GM21619 (cell line): ENCODE data around the gene PRKCH.
A peak's percentile ranks its signal among the peaks of the same experiment; 100 is the strongest.
"Not testable (repeated sequence)": the region's sequence is repeated elsewhere in the genome, so short reads cannot be mapped to it uniquely, and the experiment has no call there.

Experiments
- ATAC-seq: cut with Tn5 transposase; IDR thresholded peaks from one replicate; pipeline ENCODE4 v1.9.1; 2021; ENCODE audit not compliant: unreplicated experiment

The PRKCH gene

DNA sequence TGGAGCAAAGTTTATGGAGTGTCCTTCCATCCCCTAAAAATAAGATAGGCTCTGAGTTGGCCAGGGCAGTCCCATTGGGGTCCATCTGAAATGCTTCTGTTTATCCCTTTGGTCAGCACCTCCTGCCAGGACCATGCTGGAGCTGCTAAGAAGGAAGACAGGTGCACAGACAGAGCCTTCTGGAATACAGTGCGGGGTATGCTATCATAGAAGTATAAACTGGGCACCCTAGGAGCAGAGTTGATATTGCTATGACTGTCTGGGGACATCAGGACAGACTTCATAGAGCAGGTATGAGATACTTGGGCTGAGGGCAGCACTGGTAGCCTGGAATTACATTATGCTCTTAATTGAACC is 203.5 kb downstream of the PRKCH start:
- ATAC-seq = no peak

DNA sequence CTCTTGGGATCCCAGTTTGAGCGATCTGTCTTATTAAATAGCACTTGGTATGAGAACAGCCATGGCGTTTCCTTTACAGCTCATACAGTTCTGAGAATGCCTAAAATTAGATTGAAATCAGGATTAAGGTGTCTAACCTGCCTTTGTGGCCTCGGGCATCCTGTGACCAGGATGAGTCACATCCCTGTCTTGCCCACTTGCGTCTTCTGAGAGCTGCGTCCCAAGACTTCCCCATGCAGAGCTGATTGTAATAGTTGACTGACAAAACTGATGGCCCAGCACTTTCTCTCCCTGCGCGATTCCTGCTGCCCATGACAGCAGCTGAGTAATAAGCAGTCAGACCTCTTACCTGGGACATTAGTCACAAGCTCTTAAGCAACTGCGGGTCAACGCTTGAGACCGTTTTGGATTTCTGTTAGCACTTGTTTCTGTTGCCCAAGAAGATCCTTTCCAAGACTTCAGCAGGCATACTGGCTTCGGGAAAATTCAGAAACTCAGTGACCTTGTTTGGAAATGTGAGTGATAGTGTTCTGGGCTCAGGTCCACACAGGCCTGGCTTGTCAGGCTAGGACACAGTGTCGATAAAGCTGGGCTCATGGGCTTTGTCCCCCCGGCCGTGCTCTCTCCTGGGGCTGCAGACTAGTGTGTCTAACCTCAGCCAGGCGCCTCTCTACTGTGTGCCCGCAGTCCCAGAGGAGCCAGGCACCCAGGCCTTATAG is 204.1 kb downstream of the PRKCH start:
- peak; percentile 93 for ATAC-seq

DNA sequence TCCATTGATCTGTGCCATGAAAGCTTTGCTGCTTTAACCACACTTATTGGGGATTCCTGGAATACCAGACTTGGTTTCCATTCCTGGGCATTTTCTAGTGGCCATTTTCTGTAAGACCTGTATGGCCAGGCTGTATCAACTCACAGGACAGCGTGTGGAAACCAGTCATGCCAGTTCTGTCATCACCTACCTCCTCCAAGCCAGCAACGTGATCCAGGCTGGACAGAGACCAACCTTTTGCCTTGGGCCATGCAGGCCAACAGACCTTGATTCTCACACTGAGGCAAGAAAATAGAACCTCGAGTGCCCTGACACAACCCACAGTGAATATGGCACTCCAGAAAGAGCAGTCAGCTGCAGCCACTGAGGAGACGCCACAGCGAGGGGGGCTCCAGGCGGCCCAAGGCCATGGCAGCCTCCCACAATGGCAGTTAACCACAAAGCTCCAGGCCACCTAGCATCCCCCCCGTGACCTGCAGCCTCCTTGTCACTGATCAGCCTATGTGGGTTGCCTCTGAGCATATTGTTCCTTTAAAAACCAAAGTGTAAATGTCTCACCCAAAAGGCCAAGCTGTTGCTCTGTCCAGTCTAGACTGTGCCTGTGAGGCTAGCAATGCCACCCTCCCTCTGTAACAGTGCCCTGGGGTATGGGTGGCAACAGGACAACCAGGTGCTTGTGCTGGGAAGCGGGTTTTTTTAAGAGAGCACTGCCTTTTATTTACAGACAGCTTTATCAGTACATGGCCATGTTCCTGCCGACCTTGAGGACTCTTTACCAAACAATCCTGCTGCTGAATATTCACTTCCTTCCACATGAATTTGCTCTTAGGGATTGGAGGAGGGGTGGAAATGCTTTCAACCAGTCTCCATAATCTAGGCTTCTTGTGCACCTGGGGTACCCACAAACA is 205.3 kb downstream of the PRKCH start:
- ATAC-seq = no peak

DNA sequence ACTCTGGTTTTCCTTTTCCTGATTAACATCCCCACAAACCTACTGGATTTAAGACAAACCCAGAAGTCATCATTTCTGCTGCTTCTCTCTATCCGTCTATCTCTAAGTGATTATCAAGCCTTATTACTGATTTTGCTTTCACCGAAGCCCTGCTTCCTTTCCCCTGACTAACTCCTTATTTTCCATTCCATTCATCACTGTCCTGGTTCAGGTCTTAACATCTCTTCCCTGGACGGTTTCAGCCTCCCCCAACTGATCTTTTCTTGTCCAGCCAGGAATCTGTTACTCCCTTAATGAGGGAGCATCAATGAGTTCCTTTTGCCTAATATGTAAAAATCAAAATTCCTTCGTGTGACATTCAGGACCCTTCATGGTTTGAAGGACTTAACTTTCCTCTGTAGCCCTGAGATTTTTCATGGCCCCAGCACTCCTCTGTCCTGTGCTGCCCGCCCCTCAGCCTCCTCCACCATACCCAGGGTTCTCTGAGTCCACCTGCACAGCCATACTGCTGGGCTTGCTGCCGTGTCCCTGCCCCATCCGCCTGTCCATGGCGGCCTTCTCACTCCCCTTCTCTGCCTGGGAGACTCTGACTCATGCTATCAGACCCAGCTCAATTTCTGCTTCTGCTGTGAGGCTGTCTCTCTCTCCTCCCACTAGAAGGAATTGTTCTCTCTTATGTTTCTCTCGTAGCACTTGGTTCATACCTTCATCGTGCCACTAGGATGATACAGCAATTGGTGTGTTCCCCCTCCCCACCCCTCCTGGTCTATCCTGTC is 206.1 kb downstream of the PRKCH start:
- ATAC-seq = no peak

DNA sequence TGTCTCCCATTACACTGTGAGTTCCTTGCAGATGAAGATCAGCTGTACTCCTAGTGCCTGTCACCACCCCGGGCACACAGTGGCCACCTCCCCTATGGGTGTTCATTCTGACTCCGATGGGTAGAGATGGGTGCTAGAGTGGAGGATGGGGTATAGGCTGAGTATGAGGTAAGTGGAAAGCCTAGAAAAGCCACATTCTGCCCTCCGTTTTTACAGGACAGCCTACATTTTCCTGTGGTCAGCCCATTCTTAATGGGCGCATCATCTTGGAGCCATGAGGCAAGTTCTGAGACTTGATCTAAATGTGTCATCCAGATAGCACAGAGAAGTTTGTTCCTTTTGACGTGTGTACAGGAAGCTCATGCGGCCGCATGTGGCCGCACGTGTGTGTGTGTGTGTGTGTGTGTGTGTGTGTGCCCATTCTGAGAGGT is 207.2 kb downstream of the PRKCH start:
- ATAC-seq = no peak

DNA sequence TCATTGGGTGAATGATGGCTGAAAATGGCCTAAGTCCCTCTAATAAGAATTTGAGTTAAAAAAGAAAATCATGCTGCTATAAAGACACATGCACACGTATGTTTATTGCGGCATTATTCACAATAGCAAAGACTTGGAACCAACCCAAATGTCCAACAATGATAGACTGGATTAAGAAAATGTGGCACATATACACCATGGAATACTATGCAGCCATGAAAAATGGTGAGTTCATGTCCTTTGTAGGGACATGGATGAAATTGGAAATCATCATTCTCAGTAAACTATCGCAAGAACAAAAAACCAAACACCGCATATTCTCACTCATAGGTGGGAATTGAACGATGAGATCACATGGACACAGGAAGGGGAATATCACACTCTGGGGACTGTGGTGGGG is 208.0 kb downstream of the PRKCH start:
- not testable (repeated sequence) for ATAC-seq

DNA sequence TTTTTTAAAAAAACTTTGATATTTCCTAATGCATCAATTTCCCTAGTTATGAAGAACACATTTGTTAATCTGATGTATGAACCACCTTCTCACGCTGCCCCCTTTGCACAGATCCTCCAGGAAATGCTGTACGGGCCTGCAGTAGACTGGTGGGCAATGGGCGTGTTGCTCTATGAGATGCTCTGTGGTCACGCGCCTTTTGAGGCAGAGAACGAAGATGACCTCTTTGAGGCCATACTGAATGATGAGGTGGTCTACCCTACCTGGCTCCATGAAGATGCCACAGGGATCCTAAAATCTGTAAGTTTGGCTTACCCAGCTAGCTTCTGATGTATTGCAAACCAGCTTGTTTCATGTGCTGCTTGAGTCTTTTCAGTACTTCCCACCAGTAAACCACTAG is 208.9 kb downstream of the PRKCH start:
- ATAC-seq = no peak

DNA sequence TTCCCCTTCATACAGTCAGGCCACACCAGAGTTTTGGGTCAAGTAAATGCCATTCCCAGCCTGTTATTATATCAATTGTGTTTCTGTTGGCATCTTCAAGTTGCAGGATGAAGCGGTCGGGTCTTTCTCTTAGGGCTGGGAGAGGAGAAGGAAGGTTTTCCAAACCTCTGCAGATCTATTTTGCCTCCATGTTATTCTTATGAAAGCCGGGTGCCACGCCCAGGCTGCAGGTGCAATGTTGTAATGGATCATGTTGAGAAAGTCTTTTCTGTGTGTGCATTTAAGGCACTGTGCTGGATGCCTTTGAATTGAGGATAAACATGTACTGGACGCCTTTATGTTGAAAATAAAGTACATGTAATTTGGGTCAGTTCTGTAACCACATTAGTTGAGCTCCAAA is 209.5 kb downstream of the PRKCH start:
- ATAC-seq = no peak

DNA sequence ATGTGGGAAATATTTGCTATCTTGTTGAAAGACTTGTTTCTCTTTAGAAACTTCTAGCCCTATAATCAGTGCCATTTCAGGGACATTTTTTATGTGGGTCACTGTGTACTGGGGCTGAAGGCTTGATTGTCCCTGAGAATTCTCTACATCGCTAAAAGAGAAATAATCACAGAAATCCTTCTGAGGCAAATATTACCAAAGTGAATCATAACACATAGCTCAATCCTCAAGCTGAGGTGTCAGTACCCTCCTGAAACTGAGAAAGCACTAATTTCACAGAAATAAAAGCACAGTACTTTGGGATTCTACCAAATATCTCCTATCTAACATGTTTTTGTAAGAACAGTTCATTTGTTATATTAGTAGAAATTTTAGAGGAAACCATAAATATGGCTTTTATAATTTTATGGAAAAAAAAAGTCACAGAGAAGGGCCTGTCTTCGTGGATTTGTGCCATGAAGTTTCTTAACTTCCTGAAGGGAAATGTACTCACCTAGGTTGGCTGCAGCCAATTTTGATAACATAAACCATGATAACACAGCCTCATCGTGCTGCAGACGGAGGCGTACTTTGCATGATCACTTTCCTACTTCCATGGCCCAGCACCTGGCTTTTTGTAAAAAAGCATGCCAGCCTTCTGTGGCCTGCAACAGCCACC is 210.2 kb downstream of the PRKCH start:
- no peak for ATAC-seq

DNA sequence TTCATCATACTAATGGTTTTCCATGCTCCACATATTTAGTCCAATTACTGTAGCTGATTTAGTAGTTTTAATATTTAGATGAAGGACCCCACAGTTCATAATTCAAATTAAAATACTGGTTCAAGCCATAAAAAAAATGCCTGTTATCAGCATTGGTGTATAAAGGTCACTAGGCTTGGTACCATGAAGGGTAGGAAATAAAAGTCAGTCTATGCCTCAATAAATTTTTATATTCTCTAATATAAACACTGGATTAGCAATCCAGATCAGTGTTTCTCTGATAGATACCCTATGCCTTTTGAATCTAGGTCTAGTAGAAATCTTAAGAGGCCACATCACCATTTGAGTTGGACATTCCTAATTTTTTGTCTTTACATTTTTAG is 210.7 kb downstream of the PRKCH start:
- ATAC-seq = no peak

DNA sequence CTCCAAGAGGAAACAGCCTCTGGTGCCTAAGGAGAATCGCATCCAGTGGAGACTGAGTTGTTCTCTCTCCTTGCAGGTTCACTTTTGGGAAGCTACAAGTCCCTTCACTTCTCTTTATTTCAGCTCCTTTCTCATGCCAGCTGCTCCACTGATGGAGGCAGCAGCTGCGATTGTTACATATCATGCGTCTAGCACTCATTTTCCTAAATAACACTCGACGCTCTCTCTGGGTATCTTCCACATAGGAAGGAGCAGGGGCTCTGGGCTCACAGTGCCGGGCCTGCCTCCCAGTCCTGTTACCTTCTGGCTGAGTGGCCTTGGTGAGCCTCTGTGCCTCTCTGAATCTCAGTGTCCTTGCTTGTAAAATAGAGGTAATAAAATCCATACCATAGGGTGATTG is 211.4 kb downstream of the PRKCH start:
- no peak for ATAC-seq

DNA sequence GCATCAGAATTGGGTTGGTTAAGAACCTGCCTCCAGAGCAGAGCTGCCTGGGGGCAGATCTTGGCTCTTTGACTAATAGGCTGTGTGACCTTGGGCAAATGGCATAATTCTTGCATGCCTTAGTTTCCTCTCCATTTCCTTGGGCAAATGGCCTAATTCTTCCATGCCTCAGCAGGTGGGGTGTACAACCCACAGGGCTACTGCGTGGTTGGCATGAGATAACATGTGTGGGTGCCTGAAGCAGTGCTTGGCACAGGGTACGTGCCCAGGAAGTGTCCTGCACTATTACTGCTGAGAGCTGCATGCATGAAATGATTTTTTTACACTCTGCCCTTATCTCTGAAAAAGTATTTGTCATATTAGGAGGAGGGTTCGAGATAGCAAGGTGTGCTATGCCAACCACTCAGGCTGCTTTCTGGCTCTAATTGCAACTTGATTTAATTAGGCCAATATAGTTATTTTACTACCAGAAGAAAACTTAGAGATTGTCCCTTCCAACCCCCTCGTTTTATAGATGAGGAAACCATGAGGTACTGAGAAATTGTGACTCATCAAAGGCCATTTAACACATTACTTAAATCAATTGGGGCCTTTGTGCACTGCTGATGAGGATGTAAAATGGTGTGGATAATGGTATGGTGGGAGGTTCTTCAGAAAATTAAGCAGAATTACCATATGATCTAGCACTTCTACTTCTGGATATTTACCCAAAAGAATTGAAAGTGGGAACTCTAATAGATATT is 212.3 kb downstream of the PRKCH start:
- no peak for ATAC-seq

DNA sequence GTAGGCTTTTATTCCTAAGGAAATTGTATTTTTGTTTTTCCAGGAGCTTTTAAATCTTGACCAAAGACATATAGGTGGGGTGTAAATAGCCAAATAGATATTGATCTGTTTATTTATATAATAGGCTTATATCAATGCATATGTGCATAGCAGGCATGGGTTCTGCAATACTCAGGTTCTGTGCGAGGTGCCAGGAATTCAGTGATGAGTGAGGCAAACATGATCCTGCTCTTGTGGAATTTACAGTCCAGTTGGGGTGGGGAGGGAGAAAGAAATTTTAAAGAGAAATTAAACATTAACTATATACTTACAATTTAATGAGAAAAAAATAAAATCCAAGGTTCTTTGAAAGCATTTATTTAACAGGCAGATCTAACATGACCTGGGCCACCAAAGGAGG is 213.7 kb downstream of the PRKCH start:
- no peak for ATAC-seq

DNA sequence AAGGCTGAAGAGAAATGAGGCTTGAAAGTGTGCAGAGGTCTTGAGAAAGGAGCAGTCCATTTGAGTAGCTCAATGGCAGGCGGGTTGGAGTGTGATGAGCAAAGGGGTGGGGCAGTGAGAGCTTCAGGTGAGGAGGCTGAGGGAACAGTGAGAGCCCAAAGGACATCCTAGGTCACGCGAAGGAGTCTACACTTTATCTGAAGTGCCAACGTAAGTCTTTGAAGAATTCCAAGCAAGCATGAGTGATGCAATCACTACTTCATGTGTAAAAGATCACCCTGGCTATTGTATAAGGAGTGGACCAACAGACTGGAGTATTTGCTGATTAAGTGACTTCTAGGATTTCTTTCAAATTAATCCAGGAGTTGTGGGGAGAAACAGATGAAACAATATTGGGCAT is 214.1 kb downstream of the PRKCH start:
- ATAC-seq = no peak

DNA sequence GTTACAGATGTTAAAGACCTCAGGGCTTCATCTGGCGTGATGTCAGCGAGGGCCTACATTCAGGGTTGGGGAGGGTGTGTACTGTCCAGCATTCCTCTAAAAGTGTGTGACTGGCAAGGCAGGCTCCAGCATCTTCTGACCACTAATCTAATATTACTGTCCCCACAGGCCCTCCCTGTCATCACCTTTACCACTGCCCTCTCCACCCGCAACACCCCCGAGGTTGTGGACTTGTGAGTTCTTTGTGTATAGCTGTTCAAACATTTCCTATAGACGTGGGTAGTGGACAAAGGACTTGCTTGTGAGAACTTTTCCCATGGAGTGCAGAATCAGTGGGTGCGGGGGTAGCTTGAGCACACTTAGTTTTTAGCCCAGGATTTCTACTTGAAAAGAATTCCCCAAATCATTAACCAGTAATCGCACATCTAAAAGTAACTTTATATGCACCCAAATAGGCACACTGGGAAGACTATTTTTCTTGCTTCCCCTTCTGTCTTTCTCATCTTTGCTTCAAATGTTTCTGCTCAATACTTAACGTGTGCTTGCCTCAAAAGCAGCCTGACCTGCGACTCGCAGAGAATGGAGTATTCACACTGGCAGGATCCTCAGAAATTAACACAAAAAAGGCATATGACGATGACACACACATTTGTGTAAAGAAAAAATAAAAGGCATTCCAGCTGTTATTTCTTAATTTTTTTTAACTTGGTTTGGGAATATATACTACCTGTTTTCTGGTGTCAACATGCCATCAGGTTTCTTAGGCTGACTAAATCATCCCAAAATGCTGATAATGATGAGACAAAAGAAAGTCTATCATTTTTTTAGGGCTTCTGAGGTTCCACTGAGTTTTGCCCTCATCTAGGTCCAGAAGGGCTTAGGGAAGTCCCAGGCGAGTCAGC is 215.5 kb downstream of the PRKCH start:
- no peak for ATAC-seq

DNA sequence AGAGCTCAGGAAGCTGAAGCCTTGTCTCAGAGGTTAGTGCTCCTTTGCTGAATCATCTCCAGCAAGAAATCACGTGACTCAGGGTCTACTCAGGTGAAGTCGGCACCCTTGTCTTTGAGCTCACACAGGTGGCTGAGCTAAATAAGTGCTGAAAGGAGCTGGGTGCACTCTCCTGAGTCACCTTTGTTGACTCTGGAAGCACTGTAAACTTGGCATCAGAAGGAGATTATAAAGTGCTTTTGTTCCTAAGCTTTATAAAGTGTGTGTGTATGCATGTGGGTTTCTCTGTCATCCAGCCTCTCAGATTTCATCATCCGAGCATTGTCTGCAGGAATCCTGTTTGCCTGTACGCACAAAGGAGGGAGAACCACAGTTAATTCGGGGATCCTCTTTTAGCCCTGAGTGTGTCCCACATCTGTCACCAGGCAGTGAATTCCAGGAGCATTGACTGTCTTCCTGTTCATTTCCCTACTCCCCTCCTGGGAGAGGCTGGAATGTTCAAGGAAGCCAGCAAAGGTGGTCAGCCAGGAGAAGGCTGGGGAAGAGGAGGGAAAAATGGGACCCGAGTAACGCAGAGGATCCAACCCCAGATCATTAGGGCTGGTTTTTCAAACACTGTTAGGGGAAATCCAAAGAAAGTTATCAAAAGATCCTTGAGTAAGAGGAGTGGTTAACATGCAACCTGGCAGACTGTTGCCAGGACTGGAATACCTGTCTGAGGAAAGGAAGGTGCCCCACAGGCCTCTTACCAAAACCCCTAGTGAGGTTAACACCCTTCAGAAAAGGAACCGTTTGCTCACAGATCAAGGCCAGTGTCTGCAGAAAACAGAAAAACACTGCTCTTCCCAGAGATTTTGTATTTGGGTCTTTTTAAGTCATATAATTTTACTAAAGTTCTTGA is 216.4 kb downstream of the PRKCH start:
- no peak for ATAC-seq

DNA sequence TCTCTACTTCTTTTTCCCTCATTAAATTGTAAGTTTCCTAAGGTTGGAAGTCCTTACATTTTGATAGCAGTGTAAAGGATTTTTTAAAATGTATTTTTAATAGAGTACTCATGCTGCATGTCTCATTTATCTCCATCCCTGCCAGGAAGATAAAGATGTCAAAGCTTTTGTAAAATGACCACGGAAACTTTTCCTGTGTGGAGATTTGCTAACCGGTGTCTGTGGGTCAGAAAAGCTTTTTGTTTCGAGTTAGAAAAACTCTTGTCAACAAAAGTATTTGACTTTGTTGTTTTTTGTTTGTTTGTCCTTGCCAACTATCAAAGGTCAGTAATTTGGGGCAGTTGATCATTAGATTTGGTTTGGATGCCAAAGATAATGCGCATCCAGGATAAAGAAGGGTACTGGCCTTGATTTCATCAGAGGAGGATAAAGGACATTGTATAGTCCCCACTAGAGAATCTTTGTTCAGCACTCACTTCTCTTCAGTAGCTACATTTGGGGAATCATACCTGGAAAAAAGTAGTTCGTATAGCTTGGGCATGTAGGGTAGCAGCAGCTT is 217.2 kb downstream of the PRKCH start:
- ATAC-seq = no peak

DNA sequence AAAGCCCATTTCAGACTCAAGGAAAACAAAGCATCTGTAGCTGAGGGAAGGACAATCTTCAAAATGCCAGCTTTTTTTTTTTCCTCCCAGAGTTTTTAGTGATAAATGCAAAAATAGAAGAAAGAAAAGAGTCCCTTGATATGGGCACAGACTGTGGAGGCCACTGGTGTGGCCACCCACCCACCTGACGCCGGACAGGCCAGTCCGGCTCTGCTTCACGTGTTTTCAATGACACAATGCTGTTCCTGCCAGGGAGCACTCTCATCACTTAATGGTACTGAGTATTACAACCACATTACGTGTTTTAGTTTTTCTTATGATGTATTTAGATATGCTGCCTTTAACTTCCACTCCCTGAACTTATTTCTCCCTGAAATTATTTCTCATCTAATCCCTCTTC is 218.3 kb downstream of the PRKCH start:
- no peak for ATAC-seq
